ENCODE data around the gene RELN. TPM values are rescaled to one million over a fixed set of nuclear protein-coding genes. Genes with fewer than 3 reads are reported as not detected.
"Not testable (repeated sequence)": the region's sequence is repeated elsewhere in the genome, so short reads cannot be mapped to it uniquely, and the experiment has no call there.

RELN gene
- total and polyA plus RNA-seq, 5 donors = 1.1 to 4.1 (median 1.4) TPM

GRCh38 chr7:103919272-103919868 is 70.1 kb downstream of the RELN start:
- no peaks in the 10 kb centered on the region for H3K27me3 ChIP-seq (ENCODE audit: control insufficient read depth, insufficient read depth)
- H3K9me3 ChIP-seq (ENCODE audit: control insufficient read depth, low read length) = no peaks in the 10 kb centered on the region
- DNase-seq (no peak), ATAC-seq (no peak)
- no peak overlapping the region for H3K27ac ChIP-seq (ENCODE audit: low read length)
- H3K4me1 ChIP-seq (ENCODE audit: control insufficient read depth, insufficient read depth, low read length) = no peaks in the 10 kb centered on the region
- no peak overlapping the region for H3K4me3 ChIP-seq (ENCODE audit: low read length)
- WGBS = 31% methylated on average over 8 of the region's 8 CpGs
- intact Hi-C loops (cut with DNase I) = no loop called here

- 46% methylated on average over 5 of the region's 5 CpGs for WGBS
These were observed 70.7 kb downstream of the RELN start for GRCh38 chr7:103918631-103919271.

GRCh38 chr7:103915680-103916357 is 73.6 kb downstream of the RELN start:
- H3K27ac ChIP-seq (ENCODE audit: low read length) = no peak overlapping the region
- H3K4me1 ChIP-seq (ENCODE audit: control insufficient read depth, insufficient read depth, low read length) = no peaks in the 10 kb centered on the region
- no peaks in the 10 kb centered on the region for H3K9me3 ChIP-seq (ENCODE audit: control insufficient read depth, low read length)
- intact Hi-C loops (cut with DNase I) = no loop called here
- H3K27me3 ChIP-seq (ENCODE audit: control insufficient read depth, insufficient read depth) = no peaks in the 10 kb centered on the region
- WGBS = 58% methylated on average over 1 of the region's 1 CpG
- no peak overlapping the region for H3K4me3 ChIP-seq (ENCODE audit: low read length)
- DNase-seq (no peak), ATAC-seq (no peak)

More at GRCh38 chr7:103918631-103919271, 70.7 kb downstream of the RELN start:
- Histone ChIP-seq H3K27me3 (ENCODE audit: control insufficient read depth, insufficient read depth) (no peaks in the 10 kb centered on the region), H3K9me3 (ENCODE audit: control insufficient read depth, low read length) (no peaks in the 10 kb centered on the region), H3K4me3 (ENCODE audit: low read length) (no peak overlapping the region), H3K4me1 (ENCODE audit: control insufficient read depth, insufficient read depth, low read length) (no peaks in the 10 kb centered on the region), H3K27ac (ENCODE audit: low read length) (no peak overlapping the region)
- no peak for DNase-seq
- ATAC-seq = no peak
- intact Hi-C loops (cut with DNase I) = no loop called here

GRCh38 chr7:103914147-103914899 is 75.1 kb downstream of the RELN start:
- ATAC-seq = no peak
- intact Hi-C loops (cut with DNase I) = no loop called here
- Histone ChIP-seq H3K9me3 (ENCODE audit: control insufficient read depth, low read length) (no peaks in the 10 kb centered on the region), H3K27me3 (ENCODE audit: control insufficient read depth, insufficient read depth) (no peaks in the 10 kb centered on the region), H3K4me1 (ENCODE audit: control insufficient read depth, insufficient read depth, low read length) (no peaks in the 10 kb centered on the region), H3K27ac (ENCODE audit: low read length) (no peak overlapping the region), H3K4me3 (ENCODE audit: low read length) (no peak overlapping the region)
- WGBS = 76% methylated on average over 6 of the region's 6 CpGs
- DNase-seq = no peak

GRCh38 chr7:103912891-103913605 is 76.4 kb downstream of the RELN start:
- H3K9me3 ChIP-seq (ENCODE audit: control insufficient read depth, low read length) = no peaks in the 10 kb centered on the region
- ATAC-seq (no peak), DNase-seq (no peak)
- WGBS = 26% methylated on average over 1 of the region's 1 CpG
- intact Hi-C loops (cut with DNase I) = no loop called here
- no peaks in the 10 kb centered on the region for H3K4me1 ChIP-seq (ENCODE audit: control insufficient read depth, insufficient read depth, low read length)
- no peak overlapping the region for H3K4me3 ChIP-seq (ENCODE audit: low read length)
- H3K27ac ChIP-seq (ENCODE audit: low read length) = no peak overlapping the region
- no peaks in the 10 kb centered on the region for H3K27me3 ChIP-seq (ENCODE audit: control insufficient read depth, insufficient read depth)

- intact Hi-C loops (cut with DNase I); H3K9me3 ChIP-seq (ENCODE audit: control insufficient read depth, low read length); ATAC-seq; H3K27me3 ChIP-seq (ENCODE audit: control insufficient read depth, insufficient read depth); H3K4me1 ChIP-seq (ENCODE audit: control insufficient read depth, insufficient read depth, low read length); H3K4me3 ChIP-seq (ENCODE audit: low read length); H3K27ac ChIP-seq (ENCODE audit: low read length); DNase-seq: not testable (repeated sequence)
- WGBS = 79% methylated on average over 1 of the region's 1 CpG
These were observed 78.4 kb downstream of the RELN start for GRCh38 chr7:103911015-103911414.

GRCh38 chr7:103905997-103906396 is 83.5 kb downstream of the RELN start:
- no peak for ATAC-seq
- Histone ChIP-seq H3K27me3 (ENCODE audit: control insufficient read depth, insufficient read depth) (no peaks in the 10 kb centered on the region), H3K9me3 (ENCODE audit: control insufficient read depth, low read length) (no peaks in the 10 kb centered on the region), H3K4me1 (ENCODE audit: control insufficient read depth, insufficient read depth, low read length) (no peaks in the 10 kb centered on the region), H3K4me3 (ENCODE audit: low read length) (no peak overlapping the region), H3K27ac (ENCODE audit: low read length) (no peak overlapping the region)
- DNase-seq = no peak
- WGBS = 73% methylated on average over 2 of the region's 2 CpGs
- intact Hi-C loops (cut with DNase I) = no loop called here

GRCh38 chr7:103902917-103903316 is 86.5 kb downstream of the RELN start:
- H3K27ac ChIP-seq (ENCODE audit: low read length) = no peak overlapping the region
- 29% methylated on average over 3 of the region's 3 CpGs for WGBS
- no peaks in the 10 kb centered on the region for H3K4me1 ChIP-seq (ENCODE audit: control insufficient read depth, insufficient read depth, low read length)
- intact Hi-C loops (cut with DNase I) = no loop called here
- no peak overlapping the region for H3K4me3 ChIP-seq (ENCODE audit: low read length)
- no peaks in the 10 kb centered on the region for H3K9me3 ChIP-seq (ENCODE audit: control insufficient read depth, low read length)
- no peaks in the 10 kb centered on the region for H3K27me3 ChIP-seq (ENCODE audit: control insufficient read depth, insufficient read depth)
- DNase-seq = no peak
- no peak for ATAC-seq

- H3K27me3 ChIP-seq (ENCODE audit: control insufficient read depth, insufficient read depth); H3K4me3 ChIP-seq (ENCODE audit: low read length); H3K9me3 ChIP-seq (ENCODE audit: control insufficient read depth, low read length); ATAC-seq; H3K27ac ChIP-seq (ENCODE audit: low read length); intact Hi-C loops (cut with DNase I); H3K4me1 ChIP-seq (ENCODE audit: control insufficient read depth, insufficient read depth, low read length); DNase-seq: not testable (repeated sequence)
- WGBS = 80% methylated on average over 4 of the region's 4 CpGs
These were observed 92.6 kb downstream of the RELN start for GRCh38 chr7:103896826-103897225.

- no peak for ATAC-seq
- intact Hi-C loops (cut with DNase I) = no loop called here
- Histone ChIP-seq H3K27me3 (ENCODE audit: control insufficient read depth, insufficient read depth) (no peaks in the 10 kb centered on the region), H3K9me3 (ENCODE audit: control insufficient read depth, low read length) (no peaks in the 10 kb centered on the region), H3K27ac (ENCODE audit: low read length) (no peak overlapping the region), H3K4me1 (ENCODE audit: control insufficient read depth, insufficient read depth, low read length) (no peaks in the 10 kb centered on the region), H3K4me3 (ENCODE audit: low read length) (no peak overlapping the region)
- 64% methylated on average over 10 of the region's 10 CpGs for WGBS
- DNase-seq = no peak
These were observed 94.5 kb downstream of the RELN start for GRCh38 chr7:103894656-103895596.
